ENCODE measurements around the gene ERMP1.

- no peak for TF ChIP-seq POLR2A (IDR thresholded peaks at IDR 0.05; ENCODE audit: low read length)
- TF ChIP-seq GATA1 (IDR thresholded peaks at IDR 0.05; ENCODE audit: low read depth, low read length): no peak
Measured at GRCh38 chr9:5825895-5826622, 6.9 kb downstream of the ERMP1 start.

Measured in erythroblast (primary cell).